ENCODE data around the gene MRPL16.

Gene MRPL16

DNA sequence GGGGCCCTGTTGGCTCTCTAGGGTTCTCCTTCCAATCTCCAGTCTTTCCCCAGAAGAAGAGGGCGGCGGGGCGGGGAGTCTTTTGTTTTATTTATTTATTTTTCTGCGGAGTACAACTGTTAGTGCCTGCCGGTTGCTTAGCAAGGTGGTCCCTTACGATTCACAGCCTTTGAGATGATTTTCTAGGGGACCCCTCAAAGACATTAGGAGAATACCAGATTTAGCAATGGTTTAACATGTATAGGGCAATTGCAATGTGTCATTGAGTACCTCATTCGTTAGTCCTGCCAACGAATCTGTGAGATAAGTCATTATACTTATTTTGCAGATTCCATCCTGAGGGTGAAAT lies 307 bp upstream of the MRPL16 start:
- Histone ChIP-seq H3K27ac (replicated peaks) (peak overlapping the region; percentile 83), H3K4me3 (replicated peaks; ENCODE audit: insufficient read depth, low read length) (peak overlapping the region; percentile 95), H3K27me3 (ENCODE audit: insufficient read depth, poor library complexity, severe bottlenecking) (no peaks in the 10 kb centered on the region)
- TF ChIP-seq POLR2AphosphoS5 (IDR thresholded peaks at IDR 0.05; ENCODE audit: low read depth) = no peak
- TF ChIP-seq, protein P1, sequence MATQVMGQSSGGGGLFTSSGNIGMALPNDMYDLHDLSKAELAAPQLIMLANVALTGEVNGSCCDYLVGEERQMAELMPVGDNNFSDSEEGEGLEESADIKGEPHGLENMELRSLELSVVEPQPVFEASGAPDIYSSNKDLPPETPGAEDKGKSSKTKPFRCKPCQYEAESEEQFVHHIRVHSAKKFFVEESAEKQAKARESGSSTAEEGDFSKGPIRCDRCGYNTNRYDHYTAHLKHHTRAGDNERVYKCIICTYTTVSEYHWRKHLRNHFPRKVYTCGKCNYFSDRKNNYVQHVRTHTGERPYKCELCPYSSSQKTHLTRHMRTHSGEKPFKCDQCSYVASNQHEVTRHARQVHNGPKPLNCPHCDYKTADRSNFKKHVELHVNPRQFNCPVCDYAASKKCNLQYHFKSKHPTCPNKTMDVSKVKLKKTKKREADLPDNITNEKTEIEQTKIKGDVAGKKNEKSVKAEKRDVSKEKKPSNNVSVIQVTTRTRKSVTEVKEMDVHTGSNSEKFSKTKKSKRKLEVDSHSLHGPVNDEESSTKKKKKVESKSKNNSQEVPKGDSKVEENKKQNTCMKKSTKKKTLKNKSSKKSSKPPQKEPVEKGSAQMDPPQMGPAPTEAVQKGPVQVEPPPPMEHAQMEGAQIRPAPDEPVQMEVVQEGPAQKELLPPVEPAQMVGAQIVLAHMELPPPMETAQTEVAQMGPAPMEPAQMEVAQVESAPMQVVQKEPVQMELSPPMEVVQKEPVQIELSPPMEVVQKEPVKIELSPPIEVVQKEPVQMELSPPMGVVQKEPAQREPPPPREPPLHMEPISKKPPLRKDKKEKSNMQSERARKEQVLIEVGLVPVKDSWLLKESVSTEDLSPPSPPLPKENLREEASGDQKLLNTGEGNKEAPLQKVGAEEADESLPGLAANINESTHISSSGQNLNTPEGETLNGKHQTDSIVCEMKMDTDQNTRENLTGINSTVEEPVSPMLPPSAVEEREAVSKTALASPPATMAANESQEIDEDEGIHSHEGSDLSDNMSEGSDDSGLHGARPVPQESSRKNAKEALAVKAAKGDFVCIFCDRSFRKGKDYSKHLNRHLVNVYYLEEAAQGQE (IDR thresholded peaks at IDR 0.05; ENCODE audit: insufficient replicate concordance, low read depth) = no peak
- no peak for TF ChIP-seq SPI1 (IDR thresholded peaks at IDR 0.05; ENCODE audit: borderline replicate concordance, low read depth)
- TF ChIP-seq, protein P2, sequence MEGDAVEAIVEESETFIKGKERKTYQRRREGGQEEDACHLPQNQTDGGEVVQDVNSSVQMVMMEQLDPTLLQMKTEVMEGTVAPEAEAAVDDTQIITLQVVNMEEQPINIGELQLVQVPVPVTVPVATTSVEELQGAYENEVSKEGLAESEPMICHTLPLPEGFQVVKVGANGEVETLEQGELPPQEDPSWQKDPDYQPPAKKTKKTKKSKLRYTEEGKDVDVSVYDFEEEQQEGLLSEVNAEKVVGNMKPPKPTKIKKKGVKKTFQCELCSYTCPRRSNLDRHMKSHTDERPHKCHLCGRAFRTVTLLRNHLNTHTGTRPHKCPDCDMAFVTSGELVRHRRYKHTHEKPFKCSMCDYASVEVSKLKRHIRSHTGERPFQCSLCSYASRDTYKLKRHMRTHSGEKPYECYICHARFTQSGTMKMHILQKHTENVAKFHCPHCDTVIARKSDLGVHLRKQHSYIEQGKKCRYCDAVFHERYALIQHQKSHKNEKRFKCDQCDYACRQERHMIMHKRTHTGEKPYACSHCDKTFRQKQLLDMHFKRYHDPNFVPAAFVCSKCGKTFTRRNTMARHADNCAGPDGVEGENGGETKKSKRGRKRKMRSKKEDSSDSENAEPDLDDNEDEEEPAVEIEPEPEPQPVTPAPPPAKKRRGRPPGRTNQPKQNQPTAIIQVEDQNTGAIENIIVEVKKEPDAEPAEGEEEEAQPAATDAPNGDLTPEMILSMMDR (IDR thresholded peaks at IDR 0.05; ENCODE audit: insufficient read depth, low read length) = no peak
- no peak for TF ChIP-seq GABPA (IDR thresholded peaks at IDR 0.05; ENCODE audit: low read depth)
- no peak for DNase-seq (ENCODE audit: low read depth in 1 of 2, low spot score in 1 of 2)

DNA sequence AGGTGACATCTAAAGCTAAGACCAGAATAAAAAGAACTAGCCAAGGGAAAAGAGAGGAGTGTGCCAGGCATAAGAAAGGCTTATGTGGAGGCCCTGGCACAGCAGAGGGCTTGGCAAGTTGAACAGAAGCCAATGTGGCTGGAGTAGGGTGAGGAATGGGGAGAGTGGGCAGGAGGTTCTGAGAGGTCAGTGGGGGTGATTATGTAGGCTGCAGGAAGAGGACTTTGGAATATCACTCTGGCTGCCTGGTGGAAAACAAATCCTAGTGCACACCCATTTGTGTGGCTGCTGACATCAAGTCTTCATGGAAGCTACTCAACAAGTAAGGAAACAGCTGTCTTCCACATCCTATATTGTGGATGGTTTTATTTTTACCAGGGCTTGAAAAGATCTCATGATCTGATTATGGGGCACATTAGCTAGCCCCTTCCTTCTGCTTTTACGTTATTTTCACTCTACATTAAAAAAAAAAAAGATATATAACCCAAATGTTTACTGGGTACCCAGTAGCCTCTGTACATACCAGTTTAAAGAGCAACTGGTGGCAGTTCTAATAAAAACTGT lies 3.4 kb downstream of the MRPL16 start:
- no peak for DNase-seq (ENCODE audit: low read depth in 1 of 2, low spot score in 1 of 2)
- Histone ChIP-seq H3K27me3 (ENCODE audit: insufficient read depth, poor library complexity, severe bottlenecking) (no peaks in the 10 kb centered on the region), H3K27ac (replicated peaks) (no peak overlapping the region), H3K4me3 (replicated peaks; ENCODE audit: insufficient read depth, low read length) (no peak overlapping the region)
- TF ChIP-seq POLR2AphosphoS5 (IDR thresholded peaks at IDR 0.05; ENCODE audit: low read depth) (no peak), GABPA (IDR thresholded peaks at IDR 0.05; ENCODE audit: low read depth) (no peak), SPI1 (IDR thresholded peaks at IDR 0.05; ENCODE audit: borderline replicate concordance, low read depth) (no peak)
- TF ChIP-seq, protein P2 (IDR thresholded peaks at IDR 0.05; ENCODE audit: insufficient read depth, low read length) = no peak
- TF ChIP-seq, protein P1 (IDR thresholded peaks at IDR 0.05; ENCODE audit: insufficient replicate concordance, low read depth) = no peak

DNA sequence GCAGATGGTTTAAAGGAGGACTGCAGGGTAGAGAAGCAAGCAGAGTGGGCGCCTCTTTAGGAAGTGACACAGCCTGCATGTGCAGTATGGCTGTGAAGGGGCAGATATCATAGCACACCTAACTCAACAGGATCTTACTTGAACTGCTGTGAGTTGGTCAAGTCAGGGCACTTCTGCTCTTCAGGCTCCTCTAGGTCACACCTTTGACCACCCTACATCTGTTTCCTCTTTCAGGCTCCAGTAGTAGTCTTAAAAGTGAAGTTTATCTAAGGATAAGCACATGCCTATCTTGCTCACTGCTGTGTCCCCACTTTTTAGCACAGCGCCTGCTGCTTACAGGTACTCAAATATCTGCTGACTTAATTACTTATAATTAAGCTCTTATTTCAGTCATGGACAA lies 6.5 kb downstream of the MRPL16 start:
- TF ChIP-seq SPI1 (IDR thresholded peaks at IDR 0.05; ENCODE audit: borderline replicate concordance, low read depth) = no peak
- no peak for TF ChIP-seq GABPA (IDR thresholded peaks at IDR 0.05; ENCODE audit: low read depth)
- TF ChIP-seq, protein P1 (IDR thresholded peaks at IDR 0.05; ENCODE audit: insufficient replicate concordance, low read depth) = no peak
- TF ChIP-seq, protein P2 (IDR thresholded peaks at IDR 0.05; ENCODE audit: insufficient read depth, low read length) = no peak
- no peak for TF ChIP-seq POLR2AphosphoS5 (IDR thresholded peaks at IDR 0.05; ENCODE audit: low read depth)
- Histone ChIP-seq H3K27ac (replicated peaks) (no peak overlapping the region), H3K4me3 (replicated peaks; ENCODE audit: insufficient read depth, low read length) (no peak overlapping the region), H3K27me3 (ENCODE audit: insufficient read depth, poor library complexity, severe bottlenecking) (no peaks in the 10 kb centered on the region)
- DNase-seq (ENCODE audit: low read depth in 1 of 2, low spot score in 1 of 2) = no peak

Measured in HL-60 (cell line).